Suprapubic skin (tissue), 3 donors: Measurements from ENCODE around the gene LIN37.

ENCODE experiments used
- POLR2A ChIP-seq, 2 donors: fragments of 450-650 bp; IDR thresholded peaks; one replicate each; pipeline ENCODE4 v1.6.1; 2017; ENCODE audit warnings: antibody characterized with exemption in 2 of 2, mild to moderate bottlenecking in 2 of 2, moderate library complexity in 2 of 2
- TF ChIP-seq, protein P1 (sequence below), 2 donors: fragments of 200-600 bp in 1 of 2; fragments of 450-650 bp in 1 of 2; sonication (generic) in 1 of 2; IDR thresholded peaks; one replicate each; pipeline ENCODE4 v1.5.1; 2016 to 2019; ENCODE audit warnings: antibody characterized with exemption in 2 of 2, mild to moderate bottlenecking in 1 of 2, moderate library complexity in 1 of 2

DNA sequence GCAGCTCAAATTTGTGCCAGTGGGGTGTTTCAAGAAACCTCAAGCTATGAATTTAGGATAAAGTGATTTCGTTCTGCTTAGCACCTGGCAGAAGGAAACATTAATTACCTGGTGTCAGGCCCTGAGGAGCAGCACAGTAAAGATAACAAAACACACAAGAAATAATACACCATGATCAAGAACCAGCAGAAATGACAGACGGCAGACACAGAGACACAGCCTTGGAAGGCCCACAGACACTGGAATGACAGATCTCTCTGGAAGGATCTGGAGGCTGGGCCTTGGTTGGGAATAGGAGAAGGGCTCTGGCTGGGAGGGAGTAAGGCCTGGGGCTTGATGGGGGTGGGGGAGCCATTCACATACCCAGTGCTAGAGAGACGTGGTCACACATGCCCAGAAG is 53.5 kb downstream of the LIN37 start:
- no peak for TF ChIP-seq POLR2A (IDR thresholded peaks at IDR 0.05)
- TF ChIP-seq, protein P1, sequence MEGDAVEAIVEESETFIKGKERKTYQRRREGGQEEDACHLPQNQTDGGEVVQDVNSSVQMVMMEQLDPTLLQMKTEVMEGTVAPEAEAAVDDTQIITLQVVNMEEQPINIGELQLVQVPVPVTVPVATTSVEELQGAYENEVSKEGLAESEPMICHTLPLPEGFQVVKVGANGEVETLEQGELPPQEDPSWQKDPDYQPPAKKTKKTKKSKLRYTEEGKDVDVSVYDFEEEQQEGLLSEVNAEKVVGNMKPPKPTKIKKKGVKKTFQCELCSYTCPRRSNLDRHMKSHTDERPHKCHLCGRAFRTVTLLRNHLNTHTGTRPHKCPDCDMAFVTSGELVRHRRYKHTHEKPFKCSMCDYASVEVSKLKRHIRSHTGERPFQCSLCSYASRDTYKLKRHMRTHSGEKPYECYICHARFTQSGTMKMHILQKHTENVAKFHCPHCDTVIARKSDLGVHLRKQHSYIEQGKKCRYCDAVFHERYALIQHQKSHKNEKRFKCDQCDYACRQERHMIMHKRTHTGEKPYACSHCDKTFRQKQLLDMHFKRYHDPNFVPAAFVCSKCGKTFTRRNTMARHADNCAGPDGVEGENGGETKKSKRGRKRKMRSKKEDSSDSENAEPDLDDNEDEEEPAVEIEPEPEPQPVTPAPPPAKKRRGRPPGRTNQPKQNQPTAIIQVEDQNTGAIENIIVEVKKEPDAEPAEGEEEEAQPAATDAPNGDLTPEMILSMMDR (IDR thresholded peaks at IDR 0.05) = no peak
